Raji (cell line): ENCODE data around the gene BMPER.

Experiments
- POLR2A ChIP-seq: IDR thresholded peaks from 2 replicates; pipeline ENCODE4 v1.6.1; 2011; ENCODE audit warnings: low read depth, low read length, control low read depth; ENCODE audit not compliant: insufficient read depth

Gene BMPER

GRCh38 chr7:34066411-34066810 lies 161.1 kb downstream of the BMPER start:
- TF ChIP-seq POLR2A: no peak

GRCh38 chr7:34067005-34067778 lies 161.9 kb downstream of the BMPER start:
- TF ChIP-seq POLR2A: no peak

DNA sequence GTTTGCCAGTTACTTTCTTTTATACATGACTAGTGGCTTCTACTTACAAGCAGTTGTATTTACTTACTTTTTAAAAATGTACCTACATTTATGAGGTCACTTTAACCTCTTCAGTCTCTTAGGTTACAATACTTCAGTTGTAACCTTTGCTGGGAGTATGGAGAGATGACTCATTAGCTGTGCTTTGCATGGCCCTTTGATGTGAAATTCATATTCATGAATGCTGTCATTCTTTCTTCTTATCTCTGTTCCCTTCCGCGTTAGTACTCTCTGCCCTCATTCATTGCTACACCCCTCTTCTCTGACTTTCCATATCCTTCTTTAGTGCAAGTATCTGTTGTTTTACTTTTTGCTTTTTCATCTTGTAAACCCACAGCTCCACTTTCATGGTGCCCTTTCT lies 164.3 kb downstream of the BMPER start:
- no peak for TF ChIP-seq POLR2A

DNA sequence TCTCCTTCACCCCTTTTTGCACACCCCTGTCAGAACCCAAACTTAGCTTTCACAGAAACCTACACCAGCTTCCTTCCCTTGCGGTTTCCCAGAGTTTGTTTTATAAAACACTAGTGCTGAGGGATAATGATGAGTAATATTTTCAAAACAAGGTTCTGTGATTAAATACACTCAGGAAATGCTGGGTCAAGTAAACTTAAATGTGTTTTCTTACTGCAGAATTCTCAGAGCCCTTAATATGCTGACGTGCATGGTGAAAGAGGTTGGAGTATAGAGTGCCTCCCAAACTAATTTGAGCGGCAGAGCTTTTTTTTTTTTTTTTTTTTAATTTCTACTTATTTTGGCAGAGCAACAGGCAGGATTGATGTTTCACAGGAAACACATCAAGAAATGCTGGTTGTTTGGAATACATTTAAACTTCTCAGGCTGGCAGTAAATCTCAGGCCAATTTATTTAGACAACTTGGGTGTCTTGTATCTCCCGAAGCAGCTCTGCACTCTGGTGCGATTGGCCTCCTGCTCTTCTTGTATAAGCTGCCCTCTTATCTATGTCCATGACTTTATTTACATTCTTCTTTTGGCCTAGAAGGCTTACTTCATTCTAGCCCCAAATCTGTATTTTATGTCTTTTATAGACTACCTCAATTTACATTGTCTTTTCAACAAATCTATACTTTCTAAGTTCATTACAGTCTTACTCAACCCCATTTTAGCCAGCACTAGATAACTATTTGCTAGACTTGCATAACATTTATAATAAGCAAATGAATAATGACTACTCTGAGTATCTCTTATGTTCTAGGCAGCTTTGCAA lies 165.4 kb downstream of the BMPER start:
- no peak for TF ChIP-seq POLR2A

- TF ChIP-seq POLR2A: no peak
Observed at GRCh38 chr7:34073676-34074075, 168.3 kb downstream of the BMPER start.

GRCh38 chr7:34074421-34074820 lies 169.1 kb downstream of the BMPER start:
- TF ChIP-seq POLR2A: no peak

DNA sequence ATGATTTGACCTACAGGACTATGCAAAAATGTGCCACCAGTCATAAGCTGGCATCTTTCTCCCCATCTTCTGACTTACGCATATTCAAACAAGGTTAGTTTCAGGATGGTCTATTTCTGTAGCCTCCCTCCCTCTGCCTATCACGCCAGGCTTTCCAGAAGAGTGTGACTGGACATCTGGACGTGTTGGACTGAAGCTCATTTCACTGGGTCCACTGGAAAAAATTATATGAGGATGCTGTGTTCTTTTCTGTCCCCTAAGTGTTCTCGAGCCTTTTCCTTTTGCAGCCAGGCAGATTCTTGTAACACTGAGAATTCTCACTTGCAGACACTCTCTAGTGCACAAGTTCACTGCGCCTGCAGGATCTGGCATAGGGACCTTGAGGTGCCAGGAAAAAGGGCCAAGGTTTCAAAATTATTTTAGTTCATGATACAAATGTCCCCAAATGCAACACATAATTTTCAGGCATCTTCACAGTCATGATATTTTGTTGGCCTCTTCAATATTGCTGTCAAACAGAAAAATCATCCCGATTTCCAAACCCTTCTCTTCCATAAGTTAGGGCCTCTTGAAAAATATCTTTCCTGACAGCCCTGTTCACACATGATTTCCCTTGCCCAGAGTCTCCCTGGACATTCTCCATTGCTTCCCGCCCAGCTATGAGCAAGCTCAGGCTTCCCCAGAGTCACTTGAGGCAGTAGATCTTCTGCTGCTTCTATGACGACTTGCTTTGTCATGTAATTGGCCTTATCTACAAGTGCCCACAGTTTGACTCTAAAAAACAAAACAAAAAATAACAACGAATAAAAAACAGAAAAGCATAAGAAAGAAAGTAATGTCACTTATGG lies 170.4 kb downstream of the BMPER start:
- no peak for TF ChIP-seq POLR2A

DNA sequence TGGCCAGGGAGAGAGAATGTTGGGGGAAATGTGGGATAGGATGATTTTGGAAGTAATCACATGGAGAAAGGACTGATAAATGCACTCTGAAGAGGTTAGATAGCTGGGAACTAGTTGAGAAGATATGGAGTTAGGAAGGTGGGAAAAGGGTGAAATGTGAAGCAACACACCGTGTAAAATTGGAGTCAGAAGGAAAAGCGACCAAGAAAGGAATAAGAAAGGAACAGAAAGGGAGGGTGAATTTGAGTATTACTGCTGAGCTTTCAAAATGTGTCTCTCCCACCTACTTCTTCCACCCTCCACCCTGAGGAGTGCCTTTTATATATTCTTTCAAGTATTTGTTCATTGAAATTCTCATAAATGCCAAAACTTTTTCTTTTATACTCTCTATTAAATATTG lies 171.8 kb downstream of the BMPER start:
- no peak for TF ChIP-seq POLR2A

DNA sequence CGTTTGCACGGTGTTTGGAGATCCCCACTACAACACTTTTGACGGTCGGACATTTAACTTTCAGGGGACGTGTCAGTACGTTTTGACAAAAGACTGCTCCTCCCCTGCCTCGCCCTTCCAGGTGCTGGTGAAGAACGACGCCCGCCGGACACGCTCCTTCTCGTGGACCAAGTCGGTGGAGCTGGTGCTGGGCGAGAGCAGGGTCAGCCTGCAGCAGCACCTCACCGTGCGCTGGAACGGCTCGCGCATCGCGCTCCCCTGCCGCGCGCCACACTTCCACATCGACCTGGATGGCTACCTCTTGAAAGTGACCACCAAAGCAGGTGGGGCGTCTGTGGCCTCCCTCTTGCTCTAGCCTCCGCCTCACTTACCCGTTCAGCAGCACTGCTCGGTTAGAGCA lies 173.5 kb downstream of the BMPER start:
- no peak for TF ChIP-seq POLR2A

DNA sequence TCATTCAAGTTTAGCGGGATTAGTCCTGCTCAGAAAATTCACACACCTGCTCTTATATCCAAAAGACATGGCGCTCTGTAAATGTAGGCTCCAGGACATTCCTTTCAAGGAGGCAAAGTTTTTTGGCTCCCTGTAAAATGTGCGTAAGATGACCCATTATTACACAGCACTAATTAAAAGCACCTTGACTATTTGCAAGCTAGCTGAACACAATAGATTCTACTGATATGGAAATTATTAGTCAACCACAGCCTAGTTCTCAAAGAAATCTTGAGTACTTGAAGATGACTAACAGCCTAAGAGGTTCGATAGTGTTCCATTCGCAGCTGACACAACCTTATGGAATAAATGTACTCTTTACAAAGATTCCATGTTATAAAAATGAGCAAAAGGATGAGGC lies 175.2 kb downstream of the BMPER start:
- no peak for TF ChIP-seq POLR2A

DNA sequence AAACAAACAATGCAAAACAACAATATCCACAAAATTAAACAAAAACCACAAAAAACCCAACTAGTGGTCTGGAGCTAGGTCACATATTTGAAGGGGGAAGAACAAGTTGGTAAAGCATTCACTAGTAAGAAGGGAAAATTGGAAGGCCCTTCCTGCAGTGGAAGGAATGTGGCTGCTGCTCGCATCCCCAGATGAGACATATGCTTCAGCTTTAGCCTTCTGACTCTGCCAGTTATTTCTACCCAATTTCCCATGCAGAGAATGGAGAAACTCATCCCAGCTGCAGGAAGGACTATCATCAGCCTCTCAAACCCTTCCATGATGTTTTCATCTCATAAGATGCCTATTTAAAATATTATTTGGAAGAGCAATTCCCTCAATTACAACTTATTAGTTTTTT lies 176.6 kb downstream of the BMPER start:
- no peak for TF ChIP-seq POLR2A

- no peak for TF ChIP-seq POLR2A
Observed at GRCh38 chr7:34083440-34083839, 178.1 kb downstream of the BMPER start.

GRCh38 chr7:34084651-34085050 lies 179.3 kb downstream of the BMPER start:
- TF ChIP-seq POLR2A: no peak

GRCh38 chr7:34086064-34086463 lies 180.7 kb downstream of the BMPER start:
- TF ChIP-seq POLR2A: no peak

GRCh38 chr7:34086981-34087380 lies 181.6 kb downstream of the BMPER start:
- TF ChIP-seq POLR2A: no peak
